Activated T-cell treated with anti-CD3 and anti-CD28 coated beads for 24 hours (primary cell): ENCODE results near the gene SNAPC2.

Source experiments
- DNase-seq: peaks from one replicate; pipeline ENCODE4 v3.0.0-alpha.2; 2020; ENCODE audit warnings: low read depth

SNAPC2 gene

DNA sequence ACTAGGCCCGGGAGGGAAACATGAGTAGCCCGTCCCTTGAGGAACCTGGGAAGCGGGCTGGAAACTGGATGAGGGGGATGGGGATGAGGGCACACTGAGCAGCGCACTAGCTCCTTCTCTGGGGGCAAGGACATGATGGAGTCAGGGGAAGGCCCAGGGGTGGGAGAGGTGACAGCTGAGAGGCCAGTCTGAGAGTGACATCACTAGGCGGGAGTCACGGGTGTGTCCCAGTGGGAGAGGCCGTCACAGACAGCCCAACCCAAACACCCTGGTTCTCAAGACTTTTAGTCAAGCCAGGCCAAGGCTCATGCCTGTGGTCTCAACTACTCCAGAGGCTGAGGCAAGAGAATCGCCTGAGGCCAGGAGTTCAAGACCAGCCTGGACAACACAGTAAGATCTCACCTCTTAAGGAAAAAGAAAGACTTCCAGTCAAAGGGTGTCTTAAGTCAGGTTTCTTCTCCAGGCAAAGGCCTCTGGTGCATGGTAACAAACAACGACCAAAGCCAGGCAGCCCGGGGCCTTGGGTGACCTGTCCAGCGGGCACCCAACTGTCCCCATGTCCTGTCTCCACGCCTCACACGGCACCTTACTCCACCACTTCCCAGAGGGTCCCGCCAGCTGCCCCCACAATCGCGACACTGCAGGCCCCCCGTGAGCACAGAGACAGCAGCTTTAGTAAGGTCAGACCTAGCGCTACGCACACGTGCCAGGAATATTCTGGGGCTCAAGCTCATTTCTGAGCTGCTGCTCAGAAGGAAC lies 48.8 kb downstream of the SNAPC2 start:
- DNase-seq, result no peak

DNA sequence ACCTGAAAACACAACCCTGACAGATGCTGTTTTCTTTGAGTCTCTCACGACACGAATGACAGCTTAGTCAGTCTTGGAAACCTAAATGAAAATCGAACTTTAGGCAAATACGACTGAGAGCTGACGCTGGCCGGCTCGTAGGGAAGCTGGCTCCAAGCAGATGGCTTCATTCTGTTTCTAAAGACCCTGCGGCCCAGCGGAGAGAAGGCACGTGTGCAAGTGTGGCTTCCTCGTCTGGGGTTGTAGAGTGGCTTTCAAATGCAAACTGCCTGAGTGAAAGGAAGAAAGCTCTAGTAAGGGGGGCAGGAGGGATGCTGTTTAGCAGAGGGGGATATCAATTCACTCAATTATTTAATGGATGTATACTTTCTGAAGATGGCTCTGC lies 49.4 kb downstream of the SNAPC2 start:
- no peak for DNase-seq

DNA sequence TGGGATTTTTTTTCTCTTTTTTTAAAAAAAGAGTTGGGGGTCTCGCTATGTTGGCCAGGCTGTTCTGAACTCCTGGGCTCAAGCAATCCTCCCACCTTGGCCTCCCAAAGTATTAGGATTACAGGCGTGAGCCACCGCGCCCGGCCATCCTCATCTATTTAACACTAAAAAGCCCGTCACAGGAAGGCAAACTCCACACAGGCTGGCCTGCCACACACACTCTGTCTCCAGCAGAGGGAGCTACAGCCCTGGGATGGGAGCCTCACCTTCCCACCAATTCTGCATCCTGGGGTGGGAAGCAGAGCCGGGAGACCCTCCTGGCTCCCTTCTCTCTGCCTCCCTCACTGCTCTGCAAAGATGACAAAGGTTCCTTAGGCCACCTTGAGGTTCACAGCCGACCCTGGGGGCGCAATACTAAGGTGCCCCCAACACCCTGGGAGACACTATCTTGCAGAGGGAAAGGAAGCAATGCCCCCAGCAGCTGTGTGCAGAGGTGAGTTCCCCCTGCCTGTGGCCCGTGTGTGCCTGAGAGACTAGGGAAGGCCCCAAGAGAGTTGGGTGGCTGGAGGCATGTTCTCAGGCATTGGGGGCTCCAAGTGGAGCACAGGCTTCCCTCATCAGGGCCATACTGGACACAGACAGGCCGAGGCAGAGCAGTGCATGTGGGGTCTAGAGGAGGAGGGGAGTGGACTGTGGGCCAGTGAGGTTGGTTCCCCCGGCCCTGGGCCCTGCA lies 50.7 kb downstream of the SNAPC2 start:
- no peak for DNase-seq

DNA sequence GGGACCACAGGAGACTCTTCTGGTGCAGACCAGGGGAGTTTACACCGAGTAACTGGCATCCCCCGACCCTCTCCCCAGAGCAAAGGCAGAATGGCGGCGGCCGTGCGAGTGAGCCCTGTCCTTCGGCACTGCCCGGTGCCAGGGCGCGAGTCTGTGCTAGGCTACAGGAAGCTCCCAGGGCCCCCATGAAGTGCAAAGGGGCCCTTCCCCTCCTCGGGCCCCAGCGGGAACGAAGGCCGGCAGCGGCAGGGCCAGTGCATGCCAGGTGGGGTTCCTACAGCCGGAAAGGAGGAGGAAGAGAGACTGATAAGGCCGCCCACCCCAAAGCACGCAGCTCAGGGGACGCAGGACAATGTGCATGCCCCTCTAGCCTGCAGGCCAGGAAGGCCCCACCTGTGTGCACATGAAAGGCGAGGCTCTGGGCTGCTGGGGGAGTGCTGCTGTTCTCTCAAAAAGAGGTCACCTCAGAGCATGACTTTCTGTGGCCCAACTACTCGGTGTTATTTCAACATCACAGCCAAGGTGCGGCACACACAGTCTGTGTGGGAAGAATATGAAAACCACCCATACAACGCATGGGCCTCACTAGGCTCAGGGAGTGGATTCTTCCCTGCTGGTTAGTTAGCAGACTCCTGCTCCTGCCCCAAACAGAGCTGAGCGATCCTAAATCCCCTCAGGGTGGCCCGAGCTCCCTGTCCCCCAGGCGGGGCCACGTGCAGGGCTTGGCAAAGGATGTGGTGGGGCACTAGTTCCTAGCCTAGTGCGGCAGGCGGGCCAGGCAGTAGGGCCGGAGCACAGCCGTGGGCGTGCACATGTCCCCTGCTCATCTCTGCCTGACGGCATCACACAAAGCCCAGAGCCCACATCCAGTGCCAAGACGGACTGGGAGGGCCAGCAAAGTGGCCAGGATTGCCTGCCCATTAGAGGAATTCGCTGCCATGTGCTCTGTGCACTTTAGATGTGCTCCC lies 51.7 kb downstream of the SNAPC2 start:
- DNase-seq, result no peak
